Skeletal muscle tissue (tissue), 4 donors: ENCODE measurements around the gene NKAPD1. TPM values are rescaled to one million over a fixed set of nuclear protein-coding genes. Genes with fewer than 3 reads are reported as not detected.
"Not testable (repeated sequence)": the region's sequence is repeated elsewhere in the genome, so short reads cannot be mapped to it uniquely, and the experiment has no call there.

Experiments used
- H3K27ac ChIP-seq: one replicate; pipeline ENCODE4 v1.7.0; 2013; ENCODE audit warnings: mild to moderate bottlenecking, low read depth, low read length, inconsistent platforms
- H3K27me3 ChIP-seq, 3 donors: one replicate each; pipeline ENCODE4 v1.7.0; 2013; ENCODE audit warnings: low read length in 3 of 3; ENCODE audit not compliant: control insufficient read depth in 3 of 3, insufficient read depth in 3 of 3
- H3K36me3 ChIP-seq, 3 donors: one replicate each; pipeline ENCODE4 v1.7.0; 2013; ENCODE audit warnings: low read length in 3 of 3; ENCODE audit not compliant: control insufficient read depth in 3 of 3, insufficient read depth in 3 of 3
- H3K4me1 ChIP-seq, 3 donors: one replicate each; pipeline ENCODE4 v1.7.0; 2013; ENCODE audit warnings: low read length in 3 of 3, mild to moderate bottlenecking in 3 of 3; ENCODE audit not compliant: control insufficient read depth in 3 of 3, insufficient read depth in 3 of 3
- H3K4me3 ChIP-seq, 3 donors: one replicate each; pipeline ENCODE4 v1.7.0; 2013; ENCODE audit warnings: low read length in 3 of 3
- H3K9ac ChIP-seq, 3 donors: one replicate each; pipeline ENCODE4 v1.7.0; 2013; ENCODE audit warnings: low read length in 3 of 3, mild to moderate bottlenecking in 3 of 3, moderate library complexity in 2 of 3, low read depth in 1 of 3
- H3K9me3 ChIP-seq, 3 donors: one replicate each; pipeline ENCODE4 v1.7.0; 2013; ENCODE audit warnings: low read length in 3 of 3; ENCODE audit not compliant: control insufficient read depth in 3 of 3
- total RNA-seq: library from RNA; depleted of rRNA; stranded (reverse); fragments of >200 nt; gene quantifications from one replicate; pipeline ENCODE4 v1.2.3, GENCODE V29; 2014
- donor health status: Osteomylitis.

Gene NKAPD1
- total RNA-seq, 1 donor from 2014 or later = 16.7 TPM

- H3K36me3 ChIP-seq = peaks cover 30 to 63% (median 63%) of the 10 kb centered on the region in 3 donors
- H3K9ac ChIP-seq = peak overlapping the region; percentile 95 to 98 (median 96)
- no peaks in the 10 kb centered on the region for H3K27me3 ChIP-seq
- no peaks in the 10 kb centered on the region for H3K9me3 ChIP-seq
- H3K4me1 ChIP-seq = peaks cover 28 to 50% (median 35%) of the 10 kb centered on the region in 3 donors
- peak overlapping the region; percentile 96 to 100 (median 97) for H3K4me3 ChIP-seq
- H3K27ac ChIP-seq = peak overlapping the region; percentile 91
Measured at GRCh38 chr11:112085822-112086421, 11.8 kb downstream of the NKAPD1 start.

- Histone ChIP-seq H3K4me1 (peaks cover 28 to 50% (median 35%) of the 10 kb centered on the region in 3 donors), H3K27ac (peak within 1 kb of the TSS; percentile 91), H3K27me3 (no peaks in the 10 kb centered on the region), H3K9ac (peak within 1 kb of the TSS; percentile 95 to 98 (median 96)), H3K36me3 (peaks cover 35 to 68% (median 67%) of the 10 kb centered on the region in 3 donors), H3K9me3 (no peaks in the 10 kb centered on the region), H3K4me3 (peak within 1 kb of the TSS; percentile 96 to 100 (median 97))
Measured at GRCh38 chr11:112086422-112087191, 12.5 kb downstream of the NKAPD1 start, which contains the start of the genes SDHD and TIMM8B. SDHD (plus strand) TSS chr11:112086873; CDS start chr11:112086908, 35 bp downstream. TIMM8B (minus strand) TSS chr11:112086756; CDS start chr11:112086723, 33 bp downstream.

- Histone ChIP-seq H3K9ac (peak overlapping the region; percentile 95 to 98 (median 96)), H3K4me1 (peaks cover 28 to 50% (median 35%) of the 10 kb centered on the region in 3 donors), H3K36me3 (peaks cover 41 to 69% (median 69%) of the 10 kb centered on the region in 3 donors), H3K4me3 (peak overlapping the region; percentile 96 to 100 (median 97)), H3K9me3 (no peaks in the 10 kb centered on the region), H3K27me3 (no peaks in the 10 kb centered on the region), H3K27ac (peak overlapping the region; percentile 91)
Measured at GRCh38 chr11:112087212-112087611, 13.1 kb downstream of the NKAPD1 start.

- not testable (repeated sequence) for H3K9ac ChIP-seq, H3K27me3 ChIP-seq, H3K4me1 ChIP-seq, H3K27ac ChIP-seq, H3K4me3 ChIP-seq, H3K9me3 ChIP-seq
- peaks cover 30 to 49% (median 43%) of the 10 kb centered on the region in 3 donors for H3K36me3 ChIP-seq
Measured at GRCh38 chr11:112095302-112095701, 21.2 kb downstream of the NKAPD1 start.

GRCh38 chr11:112096194-112096593 is 22.1 kb downstream of the NKAPD1 start:
- H3K9me3 ChIP-seq = no peaks in the 10 kb centered on the region
- H3K27ac ChIP-seq = no peak overlapping the region
- no peaks in the 10 kb centered on the region for H3K27me3 ChIP-seq
- H3K4me3 ChIP-seq = no peak overlapping the region
- H3K36me3 ChIP-seq = peaks cover 28 to 42% (median 36%) of the 10 kb centered on the region in 3 donors
- H3K4me1 ChIP-seq = peaks cover 2 to 10% (median 5%) of the 10 kb centered on the region in 3 donors
- H3K9ac ChIP-seq = no peak overlapping the region

GRCh38 chr11:112097734-112098528 is 23.8 kb downstream of the NKAPD1 start:
- Histone ChIP-seq H3K27me3 (no peaks in the 10 kb centered on the region), H3K9ac (no peak overlapping the region), H3K27ac (no peak overlapping the region), H3K4me1 (peaks cover 2 to 10% (median 5%) of the 10 kb centered on the region in 3 donors), H3K36me3 (peaks cover 12 to 29% (median 19%) of the 10 kb centered on the region in 3 donors), H3K9me3 (no peaks in the 10 kb centered on the region), H3K4me3 (no peak overlapping the region)

- H3K4me3 ChIP-seq = no peak overlapping the region
- no peak overlapping the region for H3K9ac ChIP-seq
- H3K27me3 ChIP-seq = no peaks in the 10 kb centered on the region
- H3K9me3 ChIP-seq = no peaks in the 10 kb centered on the region
- peak overlapping the region; percentile 72 for H3K27ac ChIP-seq
- H3K4me1 ChIP-seq = peaks cover 2 to 10% (median 5%) of the 10 kb centered on the region in 3 donors
- H3K36me3 ChIP-seq = peaks cover 8 to 21% (median 11%) of the 10 kb centered on the region in 3 donors
Measured at GRCh38 chr11:112100462-112100861, 26.4 kb downstream of the NKAPD1 start.

GRCh38 chr11:112103446-112103845 is 29.3 kb downstream of the NKAPD1 start:
- Histone ChIP-seq H3K27ac (no peak overlapping the region), H3K36me3 (peaks cover 0 to 6% (median 0%) of the 10 kb centered on the region in 3 donors), H3K9me3 (no peaks in the 10 kb centered on the region), H3K27me3 (no peaks in the 10 kb centered on the region), H3K4me1 (peaks cover 2 to 10% (median 5%) of the 10 kb centered on the region in 3 donors), H3K4me3 (no peak overlapping the region), H3K9ac (no peak overlapping the region)

GRCh38 chr11:112106070-112106469 is 32.0 kb downstream of the NKAPD1 start:
- no peaks in the 10 kb centered on the region for H3K27me3 ChIP-seq
- no peaks in the 10 kb centered on the region for H3K9me3 ChIP-seq
- no peak overlapping the region for H3K27ac ChIP-seq
- H3K9ac ChIP-seq = no peak overlapping the region
- no peak overlapping the region for H3K4me3 ChIP-seq
- peaks cover 0 to under 1% (median under 1%) of the 10 kb centered on the region in 3 donors for H3K4me1 ChIP-seq
- H3K36me3 ChIP-seq = peaks cover 0 to 9% (median 0%) of the 10 kb centered on the region in 3 donors
